Ectodermal cell (in vitro differentiated cells): ENCODE measurements around the gene FNDC3B.

ENCODE experiments used
- H3K27ac ChIP-seq: 2 replicates; pipeline ENCODE4 v1.7.0; 2013; ENCODE audit warnings: mild to moderate bottlenecking, low read depth, low read length; ENCODE audit not compliant: insufficient read depth, poor library complexity, severe bottlenecking
- H3K27me3 ChIP-seq: 2 replicates; pipeline ENCODE4 v1.7.0; 2013; ENCODE audit warnings: mild to moderate bottlenecking, low read length; ENCODE audit not compliant: insufficient read depth, control insufficient read depth, poor library complexity, severe bottlenecking
- H3K36me3 ChIP-seq: one replicate; pipeline ENCODE4 v1.7.0; 2013; ENCODE audit warnings: low read length; ENCODE audit not compliant: control insufficient read depth, insufficient read depth
- H3K4me1 ChIP-seq: one replicate; pipeline ENCODE4 v1.7.0; 2013; ENCODE audit warnings: low read length; ENCODE audit not compliant: control insufficient read depth, insufficient read depth
- H3K4me3 ChIP-seq: 2 replicates; pipeline ENCODE4 v1.7.0; 2013; ENCODE audit warnings: low read depth, low read length, control low read depth; ENCODE audit not compliant: insufficient read depth
- H3K9me3 ChIP-seq: 2 replicates; pipeline ENCODE4 v1.7.0; 2013; ENCODE audit warnings: mild to moderate bottlenecking, low read length, moderate library complexity; ENCODE audit not compliant: control insufficient read depth
- WGBS, 2 experiments: methylation state at CpG; one replicate each; pipeline ENCODE4 v1.1.7; 2013; ENCODE audit warnings: missing lambda C conversion rate in 2 of 2; 5-methylcytosine and 5-hydroxymethylcytosine counted together

The FNDC3B gene

GRCh38 chr3:172405914-172406313 lies 366.5 kb downstream of the FNDC3B start:
- no peak overlapping the region for H3K27ac ChIP-seq
- no peaks in the 10 kb centered on the region for H3K4me1 ChIP-seq
- WGBS, 2 experiments: 96 to 98% methylated on average over 2 of the region's 2 CpGs
- peaks cover 5% of the 10 kb centered on the region for H3K36me3 ChIP-seq
- H3K4me3 ChIP-seq: no peak overlapping the region
- no peaks in the 10 kb centered on the region for H3K9me3 ChIP-seq
- H3K27me3 ChIP-seq: no peaks in the 10 kb centered on the region

- Histone ChIP-seq H3K36me3 (no peaks in the 10 kb centered on the region), H3K4me3 (no peak overlapping the region), H3K4me1 (no peaks in the 10 kb centered on the region), H3K27ac (no peak overlapping the region), H3K27me3 (no peaks in the 10 kb centered on the region), H3K9me3 (no peaks in the 10 kb centered on the region)
- 86 to 95% methylated on average over 3 of the region's 3 CpGs for WGBS, 2 experiments
Observed at GRCh38 chr3:172407872-172408271, 368.5 kb downstream of the FNDC3B start.

GRCh38 chr3:172410702-172411477 lies 371.5 kb downstream of the FNDC3B start:
- no peak overlapping the region for H3K4me3 ChIP-seq
- WGBS, 2 experiments: 92 to 93% methylated on average over 13 of the region's 13 CpGs
- no peaks in the 10 kb centered on the region for H3K9me3 ChIP-seq
- H3K27ac ChIP-seq: no peak overlapping the region
- H3K4me1 ChIP-seq: no peaks in the 10 kb centered on the region
- H3K36me3 ChIP-seq: no peaks in the 10 kb centered on the region
- no peaks in the 10 kb centered on the region for H3K27me3 ChIP-seq

GRCh38 chr3:172411478-172411947 lies 372.1 kb downstream of the FNDC3B start:
- Histone ChIP-seq H3K4me1 (no peaks in the 10 kb centered on the region), H3K27me3 (no peaks in the 10 kb centered on the region), H3K36me3 (no peaks in the 10 kb centered on the region), H3K9me3 (no peaks in the 10 kb centered on the region), H3K4me3 (no peak overlapping the region), H3K27ac (no peak overlapping the region)
- 95 to 97% methylated on average over 6 of the region's 6 CpGs for WGBS, 2 experiments

- WGBS, 2 experiments: 95 to 97% methylated on average over 4 to 5 of the region's 5 CpGs
Observed at GRCh38 chr3:172415323-172415722, 375.9 kb downstream of the FNDC3B start.

GRCh38 chr3:172437713-172438112 lies 398.3 kb downstream of the FNDC3B start:
- Histone ChIP-seq H3K27me3 (no peaks in the 10 kb centered on the region), H3K4me1 (no peaks in the 10 kb centered on the region), H3K27ac (no peak overlapping the region), H3K9me3 (no peaks in the 10 kb centered on the region), H3K36me3 (no peaks in the 10 kb centered on the region), H3K4me3 (no peak overlapping the region)

More at GRCh38 chr3:172415323-172415722, 375.9 kb downstream of the FNDC3B start:
- Histone ChIP-seq H3K27me3 (no peaks in the 10 kb centered on the region), H3K4me1 (no peaks in the 10 kb centered on the region), H3K4me3 (no peak overlapping the region), H3K9me3 (no peaks in the 10 kb centered on the region), H3K36me3 (no peaks in the 10 kb centered on the region), H3K27ac (no peak overlapping the region)

- H3K9me3 ChIP-seq: no peaks in the 10 kb centered on the region
- no peak overlapping the region for H3K27ac ChIP-seq
- H3K36me3 ChIP-seq: no peaks in the 10 kb centered on the region
- H3K4me1 ChIP-seq: no peaks in the 10 kb centered on the region
- 77 to 86% methylated on average over 4 of the region's 4 CpGs for WGBS, 2 experiments
- no peaks in the 10 kb centered on the region for H3K27me3 ChIP-seq
- no peak overlapping the region for H3K4me3 ChIP-seq
Observed at GRCh38 chr3:172438186-172438585, 398.8 kb downstream of the FNDC3B start.

GRCh38 chr3:172441581-172441980 lies 402.2 kb downstream of the FNDC3B start:
- Histone ChIP-seq H3K4me1 (no peaks in the 10 kb centered on the region), H3K4me3 (no peak overlapping the region), H3K27ac (no peak overlapping the region), H3K9me3 (no peaks in the 10 kb centered on the region), H3K27me3 (peaks cover 17% of the 10 kb centered on the region), H3K36me3 (no peaks in the 10 kb centered on the region)
- 96% methylated on average over 4 of the region's 5 CpGs; no CpG with 5 or more reads in 1 of the 2 experiments for WGBS, 2 experiments

- peaks cover 27% of the 10 kb centered on the region for H3K27me3 ChIP-seq
- H3K9me3 ChIP-seq: no peaks in the 10 kb centered on the region
- WGBS, 2 experiments: 87 to 100% methylated on average over 1 of the region's 1 CpG
- no peak overlapping the region for H3K4me3 ChIP-seq
- H3K27ac ChIP-seq: no peak overlapping the region
- no peaks in the 10 kb centered on the region for H3K4me1 ChIP-seq
- H3K36me3 ChIP-seq: no peaks in the 10 kb centered on the region
Observed at GRCh38 chr3:172442606-172443005, 403.2 kb downstream of the FNDC3B start.

- 91 to 93% methylated on average over 5 to 6 of the region's 6 CpGs for WGBS, 2 experiments
- Histone ChIP-seq H3K27me3 (peaks cover 50% of the 10 kb centered on the region), H3K36me3 (no peaks in the 10 kb centered on the region), H3K9me3 (no peaks in the 10 kb centered on the region), H3K4me1 (no peaks in the 10 kb centered on the region), H3K4me3 (no peak overlapping the region), H3K27ac (no peak overlapping the region)
Observed at GRCh38 chr3:172444821-172445220, 405.4 kb downstream of the FNDC3B start.
